ENCODE measurements around the gene HIP1.
A peak's percentile ranks its signal among the peaks of the same experiment; 100 is the strongest.
"Not testable (repeated sequence)": the region's sequence is repeated elsewhere in the genome, so short reads cannot be mapped to it uniquely, and the experiment has no call there.

The HIP1 gene

DNA sequence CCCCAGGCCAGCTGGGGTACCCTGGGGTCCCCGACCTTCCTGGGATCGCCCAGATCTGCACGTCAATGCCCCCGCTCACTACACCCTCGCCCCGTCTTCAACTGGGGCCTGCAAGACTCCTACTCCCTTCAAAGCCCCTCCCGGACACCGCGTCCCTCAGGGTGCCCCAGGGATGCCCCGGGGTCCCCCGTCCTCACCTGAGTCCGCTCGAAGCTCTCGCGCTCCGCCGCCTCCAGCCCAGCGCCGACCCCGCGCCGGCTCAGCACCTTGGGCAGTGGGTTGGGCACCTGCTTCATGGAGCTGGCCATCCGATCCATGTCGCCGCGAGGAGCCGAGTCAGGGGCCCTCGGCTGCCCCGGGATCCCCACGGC is at the start of gene HIP1:
HIP1 (minus strand) TSS at position 338 of the 371 bp plus-strand sequence; CDS start at position 317, 21 bp downstream.
- DNase-seq = no peak

DNA sequence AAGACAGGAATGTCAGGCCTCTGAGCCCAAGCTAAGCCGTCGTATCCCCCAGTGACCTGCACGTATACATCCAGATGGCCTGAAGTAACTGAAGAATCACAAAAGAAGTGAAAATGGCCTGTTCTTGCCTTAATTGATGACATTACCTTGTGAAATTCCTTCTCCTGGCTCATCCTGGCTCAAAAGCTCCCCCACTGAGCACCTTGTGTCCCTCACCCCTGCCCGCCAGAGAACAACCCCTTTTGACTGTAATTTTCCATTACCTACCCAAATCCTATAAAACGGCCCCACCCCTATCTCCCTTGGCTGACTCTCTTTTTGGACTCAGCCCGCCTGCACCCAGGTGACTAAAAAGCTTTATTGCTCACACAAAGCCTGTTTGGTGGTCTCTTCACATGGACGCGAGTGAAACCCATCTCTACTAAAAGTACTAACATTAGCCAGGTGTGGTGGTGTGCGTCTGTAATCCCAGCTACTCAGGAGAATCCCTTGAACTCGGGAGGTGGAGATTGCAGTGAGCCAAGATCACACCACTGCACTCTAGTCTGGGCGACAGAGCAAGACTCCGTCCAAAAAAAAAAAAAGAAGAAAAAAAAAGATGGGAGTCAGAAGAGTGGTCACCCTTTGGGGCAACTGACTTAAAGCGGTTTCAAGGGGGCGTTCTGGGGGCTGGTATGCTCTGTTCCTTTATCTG is 49.6 kb upstream of the HIP1 start:
- DNase-seq = not testable (repeated sequence)

DNA sequence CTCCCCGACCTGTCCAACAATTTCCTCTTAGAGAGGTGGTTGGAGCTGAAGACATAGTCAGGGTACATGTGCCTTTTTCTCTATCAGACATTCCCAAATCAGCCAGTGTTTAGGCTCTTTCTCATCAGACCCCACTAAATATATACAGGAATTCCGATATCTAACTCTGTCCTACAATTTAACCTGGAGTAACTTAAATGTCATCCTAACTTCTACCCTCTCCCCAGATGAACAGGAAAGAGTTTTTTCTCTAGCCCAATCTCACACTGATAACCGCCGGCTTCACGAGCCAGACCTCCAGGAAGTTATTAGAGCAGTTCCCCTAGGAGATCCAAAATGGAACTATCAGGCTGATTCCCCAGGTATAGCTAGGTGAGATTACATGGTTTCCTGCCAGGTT is 44.3 kb upstream of the HIP1 start:
- not testable (repeated sequence) for DNase-seq

DNA sequence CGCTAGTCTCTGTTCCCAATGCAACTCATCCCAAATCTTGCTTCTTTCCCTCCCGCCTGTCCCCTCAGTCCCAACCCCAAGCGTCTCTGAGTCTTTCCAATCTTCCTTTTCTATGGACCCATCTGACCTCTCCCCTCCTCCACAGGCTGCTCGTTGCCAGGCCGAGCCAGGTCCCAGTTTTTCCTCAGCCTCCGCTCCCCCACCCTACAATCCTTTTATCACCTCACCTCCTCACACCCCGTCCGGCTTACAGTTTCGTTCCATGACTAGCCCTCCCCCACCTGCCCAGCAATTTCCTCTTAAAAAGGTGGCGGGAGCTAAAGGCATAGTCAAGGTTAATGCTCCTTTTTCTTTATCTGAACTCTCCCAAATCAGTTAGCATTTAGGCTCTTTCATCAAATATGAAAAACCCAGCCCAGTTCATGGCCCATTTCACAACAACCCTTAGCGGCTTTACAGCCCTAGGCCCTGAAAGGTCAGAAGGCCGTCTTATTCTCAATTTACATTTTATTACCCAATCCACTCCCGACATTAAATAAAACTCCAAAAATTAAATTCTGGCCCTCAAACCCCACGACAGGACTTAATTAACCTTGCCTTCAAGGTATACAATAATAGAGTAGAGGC is 42.0 kb upstream of the HIP1 start:
- not testable (repeated sequence) for DNase-seq

DNA sequence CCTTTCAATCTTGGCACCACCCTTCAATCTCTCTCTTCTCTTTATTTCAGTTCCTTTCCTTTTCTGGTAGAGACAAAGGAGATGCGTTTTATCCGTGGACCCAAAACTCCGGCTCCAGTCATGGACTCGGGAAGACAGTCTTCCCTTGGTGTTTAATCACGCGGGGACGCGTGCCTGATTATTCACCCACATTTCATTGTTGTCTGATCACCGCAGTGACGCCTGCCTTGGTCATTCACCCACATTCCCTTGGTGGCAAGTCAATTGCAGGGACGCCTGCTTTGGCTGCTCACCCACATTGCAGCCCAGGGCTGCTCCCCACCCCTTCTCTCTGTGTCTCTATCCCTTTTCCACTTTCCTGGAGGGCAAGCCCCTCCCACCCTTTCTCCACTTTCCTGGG is 40.8 kb upstream of the HIP1 start:
- not testable (repeated sequence) for DNase-seq

DNA sequence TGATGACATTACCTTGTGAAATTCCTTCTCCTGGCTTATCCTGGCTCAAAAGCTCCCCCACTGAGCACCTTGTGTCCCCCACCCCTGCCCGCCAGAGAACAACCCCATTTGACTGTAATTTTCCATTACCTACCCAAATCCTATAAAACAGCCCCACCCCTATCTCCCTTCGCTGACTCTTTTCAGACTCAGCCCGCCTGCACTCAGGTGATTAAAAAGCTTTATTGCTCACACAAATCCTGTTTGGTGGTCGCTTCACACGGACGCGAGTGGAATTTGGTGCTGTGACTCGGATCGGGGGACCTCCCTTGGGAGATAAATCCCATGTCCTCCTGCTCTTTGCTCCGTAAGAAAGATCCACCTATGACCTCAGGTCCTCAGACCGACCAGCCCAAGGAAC is 40.3 kb upstream of the HIP1 start:
- DNase-seq = not testable (repeated sequence)

DNA sequence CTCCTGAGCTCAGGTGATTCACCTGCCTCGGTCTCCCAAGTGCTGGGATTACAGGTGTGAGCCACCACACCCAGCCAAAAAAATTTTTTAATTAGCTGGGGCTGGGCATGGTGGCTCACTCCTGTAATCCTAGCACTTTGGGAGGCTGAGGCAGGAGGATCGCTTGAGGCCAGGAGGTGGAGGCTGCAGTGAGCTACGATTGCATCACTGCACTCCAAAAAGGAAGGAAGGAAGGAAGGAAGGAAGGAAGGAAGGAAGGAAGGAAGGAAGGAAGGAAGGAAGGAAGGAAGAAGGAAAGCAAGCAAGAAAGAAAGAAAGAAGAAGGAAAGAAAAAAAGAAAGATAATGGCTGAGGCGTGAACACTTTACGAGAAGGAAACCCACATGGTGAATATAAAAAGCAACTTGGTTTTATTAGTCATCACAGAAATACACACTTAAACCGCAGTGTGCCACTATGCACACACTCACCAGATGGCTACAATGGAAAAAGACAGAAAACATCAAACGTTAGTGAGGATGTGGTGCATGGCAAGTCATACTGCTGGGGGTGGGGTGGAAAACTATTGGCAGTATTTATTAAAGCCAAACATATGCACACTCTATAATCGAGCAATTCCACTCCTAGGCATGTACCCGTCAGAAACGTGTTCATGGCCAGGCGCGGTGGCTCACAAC is 37.7 kb upstream of the HIP1 start:
- DNase-seq = no peak

DNA sequence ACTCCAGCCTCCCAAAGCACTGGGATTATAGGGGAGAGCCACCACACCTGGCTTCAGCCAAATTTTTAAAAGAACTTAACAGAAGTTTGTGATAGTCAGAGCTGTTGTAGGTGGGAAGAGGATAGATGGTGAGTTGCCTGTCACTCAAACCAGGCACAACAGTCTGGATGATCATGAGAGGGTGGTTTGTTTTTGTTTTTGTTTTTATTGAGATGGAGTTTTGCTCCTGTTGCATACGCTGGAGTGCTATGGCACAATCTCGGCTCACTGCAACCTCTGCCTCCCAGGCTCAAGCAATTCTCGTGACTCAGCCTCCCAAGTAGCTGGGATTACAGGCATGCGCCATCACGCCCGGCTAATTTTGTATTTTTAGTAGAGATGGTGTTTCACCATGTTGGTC is 35.2 kb upstream of the HIP1 start:
- not testable (repeated sequence) for DNase-seq

DNA sequence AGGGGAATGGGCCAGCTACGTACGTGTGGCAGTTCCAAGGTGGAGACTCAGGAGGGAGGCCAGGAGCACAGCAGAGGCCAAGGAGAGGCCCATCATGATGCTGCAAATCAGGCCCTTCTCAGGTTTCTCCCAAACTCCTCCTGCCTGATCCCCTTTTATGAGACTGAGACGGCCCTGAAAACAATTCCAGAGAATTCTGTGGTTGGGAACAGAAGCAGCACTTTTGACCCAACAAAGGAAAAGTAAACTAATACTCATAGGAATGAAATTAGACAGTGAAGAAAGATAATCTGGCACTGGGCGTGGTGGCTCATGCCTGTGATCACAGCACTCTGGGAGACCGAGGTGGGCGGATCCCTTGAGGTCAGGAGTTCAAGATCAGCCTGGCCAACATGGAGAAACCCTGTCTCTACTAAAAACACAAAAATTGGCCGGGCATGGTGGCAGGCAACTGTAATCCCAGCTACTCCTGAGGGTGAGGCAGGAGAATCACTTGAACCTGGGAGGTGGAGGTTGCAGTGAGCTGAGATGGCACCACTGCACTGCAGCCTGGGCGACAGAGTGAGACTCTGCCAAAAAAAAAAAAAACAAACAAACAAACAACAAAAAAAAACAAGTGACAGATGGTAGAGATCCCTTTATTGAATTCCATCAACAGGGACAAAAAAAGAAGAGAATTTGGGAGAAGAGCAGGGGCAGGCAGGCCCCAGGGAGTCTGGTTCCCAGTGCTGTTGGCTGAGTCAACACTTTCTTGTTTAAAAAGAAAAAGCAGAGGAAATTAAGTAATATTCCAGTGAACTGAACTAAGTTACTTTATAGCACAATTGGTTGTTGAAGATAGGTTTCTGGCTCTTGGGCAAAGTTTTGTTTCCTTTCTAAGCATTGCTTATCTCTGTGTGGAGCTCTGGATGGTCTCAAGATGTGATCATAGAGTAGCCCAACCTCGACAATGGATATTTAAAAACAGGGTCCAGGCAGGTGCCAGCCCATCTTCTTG is 33.6 kb upstream of the HIP1 start, which contains the start of gene CCL26:
CCL26 (minus strand) TSS at position 131 of the 997 bp plus-strand sequence; CDS start at position 96, 35 bp downstream.
- DNase-seq = no peak

DNA sequence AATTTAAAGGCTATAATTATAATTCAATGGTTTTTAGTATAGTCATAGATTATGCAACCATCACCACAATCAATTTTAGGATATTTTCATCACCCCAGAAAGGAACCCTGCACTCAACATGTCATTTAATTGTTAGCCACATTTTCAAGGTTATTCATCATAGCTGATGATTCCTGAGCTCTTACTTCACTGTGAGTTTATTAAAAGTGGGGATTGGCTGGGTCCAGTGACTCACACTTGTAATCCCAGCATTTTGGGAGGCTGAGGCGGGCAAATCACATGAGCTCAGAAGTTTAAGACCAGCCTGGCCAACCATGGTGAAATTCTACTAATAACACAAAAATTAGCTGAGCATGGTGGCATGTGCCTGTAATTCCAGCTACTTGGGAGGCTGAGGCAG is 32.5 kb upstream of the HIP1 start:
- no peak for DNase-seq

DNA sequence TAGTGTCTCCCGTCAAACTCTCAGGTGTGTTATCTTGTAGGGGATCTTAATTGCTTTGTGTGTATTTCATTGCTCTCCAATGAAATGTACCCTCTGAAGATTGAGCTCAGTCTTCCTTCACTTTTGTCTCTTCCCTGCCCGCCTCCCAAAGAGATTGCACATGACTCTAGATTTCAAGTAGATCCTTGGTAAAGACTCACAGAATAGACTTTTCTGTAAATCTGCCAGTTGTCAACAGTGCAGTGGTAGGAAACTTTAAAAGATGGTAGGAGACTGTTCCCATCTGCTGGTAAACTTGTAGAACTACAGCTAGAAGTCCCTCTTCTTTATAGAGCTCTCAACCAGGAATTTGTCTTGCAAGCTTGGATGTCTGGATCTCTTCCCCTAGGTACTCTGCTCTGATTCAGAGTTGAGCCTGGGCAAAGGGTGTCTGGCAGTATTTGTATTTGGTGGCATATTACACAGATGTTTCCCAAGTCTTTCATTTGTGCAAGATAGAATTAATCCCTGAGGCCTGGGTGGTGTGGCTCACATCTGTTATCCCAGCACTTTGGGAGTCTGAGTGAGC is 23.7 kb upstream of the HIP1 start:
- DNase-seq = peak in 5 of 14 donors; percentile 1 to 13 (median 4)

DNA sequence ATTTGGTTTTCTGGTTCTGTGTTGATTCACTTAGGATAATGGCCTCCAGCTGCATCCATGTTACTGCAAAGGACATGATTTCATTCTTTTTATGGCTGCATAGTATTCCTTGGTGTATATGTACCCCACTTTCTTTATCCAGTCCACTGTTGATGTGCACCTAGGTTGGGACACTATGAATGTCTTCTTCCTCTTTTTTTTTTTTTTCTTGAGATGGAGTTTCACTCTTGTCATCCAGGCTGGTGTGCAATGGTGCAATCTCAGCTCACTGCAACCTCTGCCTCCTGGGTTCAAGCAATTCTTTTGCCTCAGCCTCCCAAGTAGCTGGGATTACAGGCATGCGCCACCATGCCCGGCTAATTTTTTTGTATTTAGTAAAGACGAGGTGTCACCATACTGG is 23.1 kb upstream of the HIP1 start:
- not testable (repeated sequence) for DNase-seq

DNA sequence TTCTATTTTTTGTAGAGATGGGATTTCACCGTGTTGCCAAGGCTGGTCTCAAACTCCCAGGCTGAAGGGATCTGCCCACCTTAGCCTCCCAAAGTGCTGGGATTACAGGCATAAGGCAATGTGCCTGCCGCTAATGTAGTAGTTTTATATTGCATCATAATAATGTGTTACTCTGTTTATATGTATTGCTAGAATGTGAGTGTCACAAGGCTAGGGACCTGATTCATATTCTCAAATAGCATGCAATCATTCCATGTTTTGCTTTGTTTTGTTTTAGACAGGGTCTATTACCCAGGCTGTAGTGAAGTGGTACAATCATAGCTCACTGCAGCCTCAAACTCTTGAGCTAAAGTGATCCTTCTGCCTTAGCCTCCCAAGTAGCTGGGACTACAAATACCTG is 19.8 kb upstream of the HIP1 start:
- DNase-seq = no peak

DNA sequence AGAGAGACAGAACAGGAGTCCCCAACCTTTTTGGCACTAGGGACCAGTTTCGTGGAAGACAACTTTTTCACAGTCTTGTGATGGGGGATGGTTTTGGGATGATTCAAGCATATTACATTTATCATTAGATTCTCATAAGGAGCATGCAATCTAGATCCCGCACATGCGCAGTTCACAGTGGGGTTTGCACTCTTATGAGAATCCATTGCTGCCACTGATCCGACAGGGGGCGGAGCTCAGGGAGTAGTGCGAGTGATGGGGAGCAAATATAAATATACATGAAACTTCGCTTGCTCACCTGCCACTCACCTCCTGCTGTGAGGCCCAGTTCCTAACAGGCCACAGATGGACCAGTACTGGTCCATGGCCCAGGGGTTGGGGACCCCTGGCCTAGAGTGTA is 19.1 kb upstream of the HIP1 start:
- DNase-seq = no peak

DNA sequence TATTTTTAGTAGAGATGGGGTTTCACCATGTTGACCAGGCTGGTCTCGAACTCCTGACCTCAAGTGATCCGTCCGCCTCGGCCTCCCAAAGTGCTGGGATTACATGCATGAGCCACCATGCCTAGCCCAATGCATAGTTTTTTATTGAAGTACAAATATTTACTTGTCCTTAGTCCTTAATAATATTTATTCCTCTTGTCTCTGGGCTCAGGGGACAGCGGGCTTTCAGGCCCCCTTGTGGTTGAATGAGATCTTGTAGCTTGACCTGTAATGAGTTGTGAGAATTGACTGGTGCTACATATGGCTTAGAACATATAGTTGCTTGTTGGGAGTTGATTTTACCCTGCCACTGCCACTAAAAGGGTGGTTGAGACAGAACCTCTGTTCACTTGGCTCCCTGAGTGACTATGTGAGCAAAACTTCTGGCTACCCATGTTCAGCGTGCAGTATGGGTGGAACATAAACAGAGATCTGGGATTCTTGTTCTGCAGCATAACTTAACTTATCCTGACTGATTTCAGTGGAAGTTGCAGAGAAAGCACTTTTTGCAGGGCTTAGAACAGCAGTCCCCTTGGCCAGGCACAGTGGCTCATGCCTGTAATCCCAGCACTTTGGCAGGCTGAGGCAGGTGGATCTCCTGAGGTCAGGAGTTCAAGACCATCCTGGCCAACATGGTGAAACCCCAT is 18.4 kb upstream of the HIP1 start:
- no peak for DNase-seq

DNA sequence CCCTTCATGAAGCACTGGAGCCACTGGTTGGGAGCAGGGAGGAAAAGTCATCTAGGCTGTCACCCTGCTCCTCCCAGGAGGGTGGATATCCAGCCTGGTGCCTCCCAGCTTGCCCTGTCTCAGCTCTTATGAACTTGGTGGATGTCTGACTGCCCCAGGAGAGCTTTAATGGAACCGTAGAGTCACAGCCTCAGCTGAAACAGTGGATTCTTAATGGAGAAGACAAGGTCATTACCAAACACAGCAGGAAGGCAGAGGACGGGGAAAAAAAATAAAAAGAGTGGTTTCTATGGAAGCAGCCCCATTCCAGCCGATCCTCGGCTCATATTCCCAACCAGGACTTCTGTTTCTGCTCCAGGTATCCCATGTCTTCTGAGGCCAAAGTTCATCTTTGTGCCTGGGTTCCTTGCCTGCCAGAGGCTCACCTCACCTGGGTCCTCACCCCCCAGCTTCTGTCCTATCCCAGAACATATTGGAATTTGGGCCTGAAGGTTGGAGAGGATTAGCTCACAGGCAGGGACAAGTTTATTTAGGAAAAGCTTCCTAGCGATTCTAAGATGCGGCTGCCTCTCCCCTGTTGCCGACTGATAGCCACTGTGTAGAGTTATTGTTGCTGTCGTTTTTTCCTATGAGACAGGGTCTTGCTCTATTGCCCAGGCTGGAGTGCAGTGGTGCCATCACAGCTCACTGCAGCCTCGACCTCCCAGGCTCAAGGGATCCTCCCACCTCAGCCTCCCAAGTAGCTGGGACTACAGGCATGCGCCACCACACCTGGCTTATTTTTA is 17.7 kb upstream of the HIP1 start:
- DNase-seq = no peak

DNA sequence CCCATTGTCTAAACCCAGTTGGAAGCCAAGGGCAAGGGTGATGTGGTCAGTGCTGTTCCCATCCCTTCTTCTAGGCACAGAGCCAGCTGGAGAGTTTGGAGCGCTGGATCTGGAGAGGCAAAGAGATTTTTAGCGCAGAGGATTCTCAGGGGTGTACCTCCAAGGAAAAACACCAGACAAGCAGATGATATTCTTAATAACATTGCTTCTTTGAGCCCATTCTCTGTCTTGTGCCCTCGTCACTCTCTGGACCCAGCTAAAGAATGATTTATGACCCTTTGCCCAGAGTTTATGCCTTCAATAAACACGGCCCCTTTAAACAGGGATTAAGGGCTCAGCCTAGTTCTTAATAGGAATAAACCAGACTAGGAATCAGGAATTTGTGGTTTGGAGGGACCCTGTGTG is 4.7 kb upstream of the HIP1 start:
- DNase-seq = no peak

DNA sequence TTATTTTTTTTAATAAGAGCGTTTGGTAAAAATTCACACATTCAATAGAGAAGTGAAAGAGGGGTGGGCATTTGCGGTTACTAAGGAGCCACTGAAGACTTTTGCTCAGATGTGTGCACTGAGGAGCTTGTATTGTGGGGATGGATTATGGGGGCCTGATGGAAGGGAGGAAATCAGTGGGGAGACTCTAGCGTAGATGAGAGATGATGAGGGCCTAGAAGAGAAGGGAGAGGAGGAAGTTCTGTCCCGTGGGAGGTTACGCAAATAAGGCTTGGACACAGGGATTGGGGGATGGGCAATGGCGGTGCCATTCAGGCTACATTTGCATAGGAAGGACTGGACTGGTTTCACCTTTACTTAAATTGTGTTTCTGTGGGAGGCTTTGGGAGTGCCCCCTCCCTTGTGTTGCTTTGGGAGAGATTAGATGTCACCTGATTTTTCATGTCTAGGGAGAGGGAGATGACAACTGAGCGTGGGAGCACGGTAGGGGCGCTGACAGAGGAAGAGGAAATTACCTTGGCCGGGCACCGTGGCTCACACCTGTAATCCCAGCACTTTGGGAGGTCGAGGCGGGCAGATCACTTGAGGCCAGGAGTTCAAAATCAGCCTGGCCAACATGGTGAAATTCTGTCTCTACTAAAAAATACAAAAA is 2.2 kb upstream of the HIP1 start:
- peak in 3 of 14 donors; percentile 5 to 13 (median 6) for DNase-seq

DNA sequence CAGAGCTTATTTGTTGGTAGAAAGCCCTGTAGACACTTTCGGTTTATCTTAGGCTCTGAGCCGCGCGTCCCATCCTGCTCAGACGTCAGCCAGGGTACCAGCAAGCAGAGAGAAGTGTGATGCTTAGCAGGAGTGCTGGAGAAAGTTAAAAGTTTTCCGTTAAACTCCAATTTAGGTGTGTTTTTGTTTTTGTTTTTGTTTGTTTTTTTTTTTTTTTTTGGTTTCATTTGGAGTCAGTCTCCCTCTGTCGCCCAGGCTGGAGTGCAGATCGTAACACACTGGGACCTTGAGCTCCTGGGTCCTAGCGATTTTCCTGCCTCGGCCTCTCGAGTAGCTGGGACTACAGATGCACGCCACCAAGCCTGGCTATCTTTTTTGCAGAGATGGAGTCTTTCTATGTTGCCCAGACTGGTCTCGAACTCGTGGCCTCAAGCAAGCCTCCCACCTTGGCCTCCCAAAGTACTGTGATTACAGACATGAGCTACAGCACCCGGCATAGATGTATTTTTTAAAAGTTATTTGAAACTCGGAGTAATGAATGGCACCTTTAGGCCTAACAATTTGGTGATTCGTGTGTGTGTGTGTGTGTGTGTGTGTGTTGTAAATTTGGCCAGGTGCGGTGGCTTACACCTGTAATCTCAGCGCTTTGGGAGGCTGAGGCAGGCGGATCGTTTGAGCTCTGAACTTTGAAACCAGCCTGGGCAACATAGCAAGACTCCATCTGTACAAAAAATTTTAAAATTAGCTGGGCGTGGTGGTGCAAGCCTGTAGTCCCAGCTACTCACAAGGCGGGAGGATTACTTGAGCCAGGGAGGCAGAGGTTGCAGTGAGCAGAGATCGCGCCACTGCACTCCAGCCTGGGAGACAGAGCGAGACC is 1.3 kb upstream of the HIP1 start:
- DNase-seq = no peak

Data from C1 segment of cervical spinal cord (tissue), 14 donors.